Measurements from ENCODE around the gene SLC36A3. TPM values are rescaled to one million over a fixed set of nuclear protein-coding genes. Genes with fewer than 3 reads are reported as not detected.

SLC36A3 gene
- total RNA-seq, 1 experiment from 2014 or later, result not detected

DNA sequence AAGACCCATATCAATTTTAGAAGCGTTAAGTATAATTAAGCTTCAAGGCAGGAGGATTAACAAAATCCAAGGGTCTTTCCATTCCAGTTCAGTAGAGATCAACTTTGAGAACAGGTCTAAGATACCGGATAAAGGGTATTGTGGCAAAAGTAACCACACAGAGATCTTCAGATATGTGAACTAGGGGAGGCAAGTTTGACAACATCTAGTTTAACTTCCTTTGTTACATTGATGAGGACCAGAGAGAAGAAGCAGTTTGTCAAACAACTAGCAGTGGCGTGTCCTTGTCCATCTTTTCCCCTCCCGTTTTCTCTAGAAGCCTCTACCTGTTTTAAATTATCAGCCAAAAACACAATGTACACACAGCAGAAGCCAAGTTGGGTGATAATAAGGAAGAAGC, 35.2 kb upstream of the SLC36A3 start:
- BruUV-seq (replicated peaks), result no TSS peak
- ATAC-seq (no peak), DNase-seq (ENCODE audit: low read depth, low spot score) (no peak)
- Histone ChIP-seq H3K79me2 (ENCODE audit: insufficient read depth, low read length) (no peaks in the 10 kb centered on the region), H3K9ac (ENCODE audit: low read length) (no peak overlapping the region), H3K4me1 (ENCODE audit: control insufficient read depth in 1 of 2, insufficient read depth in 2 of 2, low read length in 2 of 2) (no peaks in the 10 kb centered on the region), H3K4me3 (replicated peaks in 1 of 2; ENCODE audit: low read depth in 1 of 2, low read length in 2 of 2) (no peak overlapping the region), H4K20me1 (ENCODE audit: insufficient read depth) (no peaks in the 10 kb centered on the region), H3K9me3 (ENCODE audit: control insufficient read depth in 1 of 2, insufficient read depth in 1 of 2, low read depth in 1 of 2, low read length in 2 of 2) (no peaks in the 10 kb centered on the region), H3K9me2 (ENCODE audit: insufficient read depth) (no peaks in the 10 kb centered on the region), H3K27me3 (ENCODE audit: insufficient read depth, low read length) (peaks cover 40% of the 10 kb centered on the region), H2AFZ (ENCODE audit: low read depth, low read length, poor library complexity, severe bottlenecking) (no peak overlapping the region), H3K36me3 (ENCODE audit: control insufficient read depth in 1 of 2, insufficient read depth in 2 of 2, low read length in 2 of 2) (no peaks in the 10 kb centered on the region), H3K4me2 (ENCODE audit: low read length) (no peak overlapping the region), H3K27ac (ENCODE audit: low read depth, low read length) (no peak overlapping the region)
- TF ChIP-seq YY1 (IDR thresholded peaks at IDR 0.05; ENCODE audit: extremely low read depth, insufficient replicate concordance, low read depth, low read length), result no peak
- no peak for TF ChIP-seq JUND (IDR thresholded peaks at IDR 0.05)
- TF ChIP-seq EZH2 (IDR thresholded peaks at IDR 0.05), result no peak
- no peak for TF ChIP-seq EZH2phosphoT487 (IDR thresholded peaks at IDR 0.05; ENCODE audit: borderline replicate concordance)
- TF ChIP-seq POLR2A (IDR thresholded peaks at IDR 0.05; ENCODE audit: borderline replicate concordance, extremely low read depth, insufficient read depth, insufficient read length), result no peak
- intact Hi-C loops (cut with micrococcal nuclease), result no loop called here
- RAD21 ChIA-PET (ENCODE audit: low non-redundant PET in 1 of 2, low total read pairs in 2 of 2, uncharacterized antibody in 2 of 2, unreplicated experiment in 2 of 2), result no interaction called here
- CTCF ChIA-PET, result no interaction called here
- POLR2A ChIA-PET, result no interaction called here

DNA sequence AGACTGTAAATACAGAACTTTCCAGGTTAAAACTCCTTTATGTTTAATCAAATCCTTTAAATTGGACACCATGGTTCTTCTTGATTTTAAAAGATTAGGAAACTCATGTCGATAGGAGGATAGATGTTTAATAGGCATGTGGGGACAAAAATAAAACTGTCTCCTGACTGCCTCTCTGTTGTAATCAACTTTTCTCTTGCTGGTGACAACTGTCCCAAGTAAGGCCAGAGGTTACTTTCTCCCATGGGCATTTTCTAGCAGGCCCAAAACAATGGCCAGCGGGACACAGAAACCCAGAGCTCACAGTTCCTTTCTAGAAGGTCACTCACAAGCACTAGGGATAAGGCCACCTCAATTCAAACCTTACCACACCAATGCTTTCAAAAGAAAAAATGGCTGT, 29.3 kb upstream of the SLC36A3 start:
- intact Hi-C loops (cut with micrococcal nuclease), result no loop called here
- Histone ChIP-seq H2AFZ (ENCODE audit: low read depth, low read length, poor library complexity, severe bottlenecking) (no peak overlapping the region), H3K9me2 (ENCODE audit: insufficient read depth) (no peaks in the 10 kb centered on the region), H4K20me1 (ENCODE audit: insufficient read depth) (no peaks in the 10 kb centered on the region), H3K79me2 (ENCODE audit: insufficient read depth, low read length) (no peaks in the 10 kb centered on the region), H3K9ac (ENCODE audit: low read length) (no peak overlapping the region), H3K4me2 (ENCODE audit: low read length) (no peak overlapping the region), H3K27me3 (ENCODE audit: insufficient read depth, low read length) (0 out of 2 replicates have a peak, but pooled peaks cover 5% of the 10 kb centered on the region), H3K4me3 (replicated peaks in 1 of 2; ENCODE audit: low read depth in 1 of 2, low read length in 2 of 2) (no peak overlapping the region), H3K27ac (ENCODE audit: low read depth, low read length) (no peak overlapping the region), H3K36me3 (ENCODE audit: control insufficient read depth in 1 of 2, insufficient read depth in 2 of 2, low read length in 2 of 2) (no peaks in the 10 kb centered on the region), H3K9me3 (ENCODE audit: control insufficient read depth in 1 of 2, insufficient read depth in 1 of 2, low read depth in 1 of 2, low read length in 2 of 2) (no peaks in the 10 kb centered on the region), H3K4me1 (ENCODE audit: control insufficient read depth in 1 of 2, insufficient read depth in 2 of 2, low read length in 2 of 2) (no peaks in the 10 kb centered on the region)
- POLR2A ChIA-PET, result no interaction called here
- CTCF ChIA-PET, result interaction anchor here (2.1 kb wide), 1 partner anchor 17 kb away, joined by 7 read pairs; no protein-coding TSS in a partner anchor
- DNase-seq (ENCODE audit: low read depth, low spot score), result no peak
- no TSS peak for BruUV-seq (replicated peaks)
- RAD21 ChIA-PET (ENCODE audit: low non-redundant PET in 1 of 2, low total read pairs in 2 of 2, uncharacterized antibody in 2 of 2, unreplicated experiment in 2 of 2), result no interaction called here
- ATAC-seq, result no peak
- no peak for TF ChIP-seq SP1 (IDR thresholded peaks at IDR 0.05; ENCODE audit: low read depth)
- TF ChIP-seq, protein P1, sequence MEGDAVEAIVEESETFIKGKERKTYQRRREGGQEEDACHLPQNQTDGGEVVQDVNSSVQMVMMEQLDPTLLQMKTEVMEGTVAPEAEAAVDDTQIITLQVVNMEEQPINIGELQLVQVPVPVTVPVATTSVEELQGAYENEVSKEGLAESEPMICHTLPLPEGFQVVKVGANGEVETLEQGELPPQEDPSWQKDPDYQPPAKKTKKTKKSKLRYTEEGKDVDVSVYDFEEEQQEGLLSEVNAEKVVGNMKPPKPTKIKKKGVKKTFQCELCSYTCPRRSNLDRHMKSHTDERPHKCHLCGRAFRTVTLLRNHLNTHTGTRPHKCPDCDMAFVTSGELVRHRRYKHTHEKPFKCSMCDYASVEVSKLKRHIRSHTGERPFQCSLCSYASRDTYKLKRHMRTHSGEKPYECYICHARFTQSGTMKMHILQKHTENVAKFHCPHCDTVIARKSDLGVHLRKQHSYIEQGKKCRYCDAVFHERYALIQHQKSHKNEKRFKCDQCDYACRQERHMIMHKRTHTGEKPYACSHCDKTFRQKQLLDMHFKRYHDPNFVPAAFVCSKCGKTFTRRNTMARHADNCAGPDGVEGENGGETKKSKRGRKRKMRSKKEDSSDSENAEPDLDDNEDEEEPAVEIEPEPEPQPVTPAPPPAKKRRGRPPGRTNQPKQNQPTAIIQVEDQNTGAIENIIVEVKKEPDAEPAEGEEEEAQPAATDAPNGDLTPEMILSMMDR (IDR thresholded peaks at IDR 0.05 in 2 of 3, conservative IDR thresholded peaks at IDR 0.05 in 1 of 3; ENCODE audit: borderline replicate concordance in 1 of 3, insufficient read depth in 1 of 3, low read depth in 2 of 3, low read length in 2 of 3), result no peak
- no peak for TF ChIP-seq ZNF274 (IDR thresholded peaks at IDR 0.05; ENCODE audit: low read depth, low read length)
- no peak for TF ChIP-seq RAD21 (IDR thresholded peaks at IDR 0.05; ENCODE audit: low read depth)
- TF ChIP-seq FOSL1 (IDR thresholded peaks at IDR 0.05; ENCODE audit: low read depth), result no peak
- no peak for TF ChIP-seq ZFX (IDR thresholded peaks at IDR 0.05)
- no peak for TF ChIP-seq YY1 (IDR thresholded peaks at IDR 0.05; ENCODE audit: extremely low read depth, insufficient replicate concordance, low read depth, low read length)
- TF ChIP-seq, protein P2, sequence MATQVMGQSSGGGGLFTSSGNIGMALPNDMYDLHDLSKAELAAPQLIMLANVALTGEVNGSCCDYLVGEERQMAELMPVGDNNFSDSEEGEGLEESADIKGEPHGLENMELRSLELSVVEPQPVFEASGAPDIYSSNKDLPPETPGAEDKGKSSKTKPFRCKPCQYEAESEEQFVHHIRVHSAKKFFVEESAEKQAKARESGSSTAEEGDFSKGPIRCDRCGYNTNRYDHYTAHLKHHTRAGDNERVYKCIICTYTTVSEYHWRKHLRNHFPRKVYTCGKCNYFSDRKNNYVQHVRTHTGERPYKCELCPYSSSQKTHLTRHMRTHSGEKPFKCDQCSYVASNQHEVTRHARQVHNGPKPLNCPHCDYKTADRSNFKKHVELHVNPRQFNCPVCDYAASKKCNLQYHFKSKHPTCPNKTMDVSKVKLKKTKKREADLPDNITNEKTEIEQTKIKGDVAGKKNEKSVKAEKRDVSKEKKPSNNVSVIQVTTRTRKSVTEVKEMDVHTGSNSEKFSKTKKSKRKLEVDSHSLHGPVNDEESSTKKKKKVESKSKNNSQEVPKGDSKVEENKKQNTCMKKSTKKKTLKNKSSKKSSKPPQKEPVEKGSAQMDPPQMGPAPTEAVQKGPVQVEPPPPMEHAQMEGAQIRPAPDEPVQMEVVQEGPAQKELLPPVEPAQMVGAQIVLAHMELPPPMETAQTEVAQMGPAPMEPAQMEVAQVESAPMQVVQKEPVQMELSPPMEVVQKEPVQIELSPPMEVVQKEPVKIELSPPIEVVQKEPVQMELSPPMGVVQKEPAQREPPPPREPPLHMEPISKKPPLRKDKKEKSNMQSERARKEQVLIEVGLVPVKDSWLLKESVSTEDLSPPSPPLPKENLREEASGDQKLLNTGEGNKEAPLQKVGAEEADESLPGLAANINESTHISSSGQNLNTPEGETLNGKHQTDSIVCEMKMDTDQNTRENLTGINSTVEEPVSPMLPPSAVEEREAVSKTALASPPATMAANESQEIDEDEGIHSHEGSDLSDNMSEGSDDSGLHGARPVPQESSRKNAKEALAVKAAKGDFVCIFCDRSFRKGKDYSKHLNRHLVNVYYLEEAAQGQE (IDR thresholded peaks at IDR 0.05; ENCODE audit: low read depth), result no peak
- TF ChIP-seq SIN3A (IDR thresholded peaks at IDR 0.05; ENCODE audit: low read depth), result no peak
- TF ChIP-seq EGR1 (IDR thresholded peaks at IDR 0.05; ENCODE audit: low read depth), result no peak
- TF ChIP-seq SRF (IDR thresholded peaks at IDR 0.05; ENCODE audit: low read depth), result no peak
- no peak for TF ChIP-seq EZH2phosphoT487 (IDR thresholded peaks at IDR 0.05; ENCODE audit: borderline replicate concordance)
